Inflammatory macrophage treated with lipopolysaccharide for 4 hours (primary cell): ENCODE data around the gene TPM3.
"Not testable (repeated sequence)": the region's sequence is repeated elsewhere in the genome, so short reads cannot be mapped to it uniquely, and the experiment has no call there.

Experiments used
- DNase-seq: peaks from one replicate; pipeline ENCODE4 v3.0.0-alpha.2; 2020

Gene TPM3

GRCh38 chr1:154159554-154159953 lies 32.3 kb downstream of the TPM3 start:
- DNase-seq, result no peak

- peak; percentile 77 for DNase-seq
Measured at GRCh38 chr1:154158307-154159125, 33.4 kb downstream of the TPM3 start.

- peak; percentile 59 for DNase-seq
Measured at GRCh38 chr1:154157520-154158306, 34.2 kb downstream of the TPM3 start.

GRCh38 chr1:154155251-154155650 lies 36.6 kb downstream of the TPM3 start:
- DNase-seq, result no peak

GRCh38 chr1:154154534-154155191 lies 37.2 kb downstream of the TPM3 start, which contains the start of gene NUP210L:
NUP210L (minus strand) TSS chr1:154155073.
- no peak for DNase-seq

- no peak for DNase-seq
Measured at GRCh38 chr1:154154053-154154452, 37.8 kb downstream of the TPM3 start.

GRCh38 chr1:154151311-154151710 lies 40.6 kb downstream of the TPM3 start:
- DNase-seq, result no peak

- peak; percentile 76 for DNase-seq
Measured at GRCh38 chr1:154148807-154149206, 43.1 kb downstream of the TPM3 start.

GRCh38 chr1:154147505-154147904 lies 44.4 kb downstream of the TPM3 start:
- DNase-seq, result not testable (repeated sequence)

GRCh38 chr1:154145986-154146385 lies 45.9 kb downstream of the TPM3 start:
- DNase-seq, result no peak

GRCh38 chr1:154142358-154142757 lies 49.5 kb downstream of the TPM3 start:
- no peak for DNase-seq

GRCh38 chr1:154141240-154141639 lies 50.7 kb downstream of the TPM3 start:
- DNase-seq, result no peak

GRCh38 chr1:154137888-154138287 lies 54.0 kb downstream of the TPM3 start:
- DNase-seq, result no peak

- no peak for DNase-seq
Measured at GRCh38 chr1:154133256-154133655, 58.6 kb downstream of the TPM3 start.

- DNase-seq, result peak; percentile 78
Measured at GRCh38 chr1:154129391-154129970, 62.4 kb downstream of the TPM3 start.

- not testable (repeated sequence) for DNase-seq
Measured at GRCh38 chr1:154123205-154123604, 68.7 kb downstream of the TPM3 start.

- DNase-seq, result no peak
Measured at GRCh38 chr1:154117642-154118041, 74.3 kb downstream of the TPM3 start.

- DNase-seq, result peak; percentile 18
Measured at GRCh38 chr1:154115180-154115579, 76.7 kb downstream of the TPM3 start.
